GM19240 (cell line): Measurements from ENCODE around the gene FAM234B.

Source experiments
- DNase-seq: peaks from one replicate; pipeline ENCODE4 v3.0.0; 2011; ENCODE audit warnings: low spot score; ENCODE audit not compliant: insufficient read length

The FAM234B gene

DNA sequence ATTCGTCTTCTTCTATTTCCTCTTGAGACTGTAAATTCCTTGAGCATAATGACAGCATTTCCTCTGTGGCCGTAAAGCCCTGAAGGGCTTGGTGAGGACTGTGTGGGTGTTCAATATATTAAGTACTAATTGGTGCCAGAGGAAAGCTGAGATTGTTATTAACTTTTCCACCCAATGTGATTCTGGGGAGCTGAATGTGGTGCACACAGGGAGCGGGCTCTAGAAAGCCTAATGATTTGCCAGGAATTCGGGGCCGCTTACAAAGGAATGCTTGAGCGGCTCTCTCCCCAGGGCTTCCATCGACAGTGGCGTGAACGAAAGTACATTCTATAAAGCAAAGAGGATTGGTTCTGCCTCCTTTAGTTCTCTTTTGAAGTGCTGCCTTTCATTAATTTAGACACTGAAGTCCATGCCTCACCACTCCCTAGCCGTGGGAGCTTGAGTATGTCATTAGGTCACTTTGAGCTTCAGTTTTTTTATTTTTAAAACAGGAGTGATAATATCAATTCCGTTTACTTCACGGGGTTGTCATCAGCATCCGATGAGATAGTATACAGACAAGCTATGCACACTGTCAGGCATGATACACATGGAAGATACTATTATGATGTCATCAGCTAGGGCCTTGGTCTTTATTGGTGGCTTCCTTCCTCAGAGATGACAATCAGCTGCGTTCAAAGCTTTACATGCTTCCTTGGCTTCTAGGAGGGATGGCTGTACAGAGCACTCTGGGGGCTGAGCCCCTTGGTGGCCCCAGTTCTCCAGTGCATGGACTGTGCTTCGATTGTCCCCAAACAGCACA lies 70.3 kb downstream of the FAM234B start:
- no peak for DNase-seq

DNA sequence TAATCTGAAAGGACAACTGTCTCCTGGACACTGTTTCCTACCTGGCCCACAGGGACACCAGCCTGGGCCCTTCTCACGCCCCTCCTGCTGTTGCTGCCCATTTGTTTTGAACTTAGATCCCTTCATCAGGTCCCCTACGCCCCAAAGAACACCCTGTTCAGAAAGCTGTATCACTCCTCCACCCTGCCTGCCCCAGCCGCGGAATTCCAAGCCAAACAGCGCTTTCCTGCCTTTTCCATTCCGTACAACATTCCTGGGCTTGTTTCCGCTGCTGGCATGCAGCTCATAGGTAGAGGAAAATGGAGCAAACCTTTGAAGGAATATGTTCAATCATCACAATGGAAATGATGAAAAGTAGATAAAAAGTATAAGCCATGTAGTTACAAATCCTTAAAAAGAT lies 72.1 kb downstream of the FAM234B start:
- no peak for DNase-seq

DNA sequence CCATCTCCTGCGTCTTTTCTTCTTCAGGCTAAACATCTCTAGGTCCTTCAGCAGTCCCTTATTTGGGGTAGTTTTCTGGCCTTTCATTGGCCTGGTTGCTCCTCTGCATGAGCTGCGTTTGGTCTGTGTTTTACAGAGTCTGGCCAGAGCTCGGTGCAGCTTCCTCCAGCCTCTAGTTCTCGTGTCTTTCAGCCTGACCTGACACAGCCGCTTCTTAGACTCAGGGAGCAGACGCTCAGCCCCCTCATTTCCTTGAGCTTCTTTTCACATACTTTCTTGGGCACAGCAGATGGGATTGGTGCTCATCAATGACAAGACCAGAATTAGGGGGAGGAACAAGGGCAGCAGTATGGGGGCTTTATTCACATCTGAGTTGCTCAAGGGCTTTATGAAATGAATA lies 72.8 kb downstream of the FAM234B start:
- DNase-seq = no peak

GRCh38 chr12:13119826-13120225 lies 75.6 kb downstream of the FAM234B start:
- DNase-seq = no peak

- DNase-seq = no peak
These were observed 76.2 kb downstream of the FAM234B start for GRCh38 chr12:13120413-13120812.

DNA sequence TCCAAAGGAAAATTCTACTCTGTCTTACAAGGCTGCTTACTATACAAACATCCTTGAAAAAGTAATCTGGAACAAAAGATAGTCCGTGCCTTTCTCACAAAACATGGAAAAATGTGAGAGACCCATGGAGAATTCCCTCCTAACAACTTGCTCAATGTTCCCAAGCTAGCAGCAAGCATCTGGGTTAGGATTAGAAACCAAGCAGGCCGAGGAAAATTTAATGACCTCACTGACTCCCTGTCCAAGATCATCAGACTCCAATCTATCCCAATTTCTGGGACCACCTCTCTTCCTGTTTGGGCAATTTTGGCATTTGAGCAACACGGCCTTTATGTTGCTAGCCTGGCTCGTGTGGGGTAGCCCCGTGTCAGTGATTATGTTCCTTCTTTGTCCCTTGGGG lies 77.4 kb downstream of the FAM234B start:
- DNase-seq = no peak

- DNase-seq = no peak
These were observed 80.7 kb downstream of the FAM234B start for GRCh38 chr12:13124656-13125505.

- DNase-seq = no peak
These were observed 81.8 kb downstream of the FAM234B start for GRCh38 chr12:13125996-13126395.

DNA sequence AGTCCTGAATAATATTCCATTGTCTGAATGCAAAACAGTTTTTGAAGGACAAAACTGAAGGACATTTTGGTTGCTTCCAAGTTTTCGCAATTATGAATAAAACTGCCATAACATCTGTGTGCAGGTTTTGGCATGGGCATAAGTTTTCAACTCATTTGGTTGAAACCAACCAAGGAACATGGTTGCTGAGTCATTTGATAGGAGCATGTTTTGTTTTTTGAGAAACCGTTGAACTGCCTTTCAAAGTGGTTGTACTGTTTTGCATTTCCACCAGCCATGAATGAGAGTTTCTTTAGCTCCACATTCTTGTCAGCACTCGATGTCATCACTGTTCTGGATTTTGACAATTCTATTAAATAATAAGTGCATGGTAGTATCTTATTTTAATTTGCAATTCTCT lies 82.3 kb downstream of the FAM234B start:
- no peak for DNase-seq

- DNase-seq = no peak
These were observed 83.3 kb downstream of the FAM234B start for GRCh38 chr12:13127444-13127843.

DNA sequence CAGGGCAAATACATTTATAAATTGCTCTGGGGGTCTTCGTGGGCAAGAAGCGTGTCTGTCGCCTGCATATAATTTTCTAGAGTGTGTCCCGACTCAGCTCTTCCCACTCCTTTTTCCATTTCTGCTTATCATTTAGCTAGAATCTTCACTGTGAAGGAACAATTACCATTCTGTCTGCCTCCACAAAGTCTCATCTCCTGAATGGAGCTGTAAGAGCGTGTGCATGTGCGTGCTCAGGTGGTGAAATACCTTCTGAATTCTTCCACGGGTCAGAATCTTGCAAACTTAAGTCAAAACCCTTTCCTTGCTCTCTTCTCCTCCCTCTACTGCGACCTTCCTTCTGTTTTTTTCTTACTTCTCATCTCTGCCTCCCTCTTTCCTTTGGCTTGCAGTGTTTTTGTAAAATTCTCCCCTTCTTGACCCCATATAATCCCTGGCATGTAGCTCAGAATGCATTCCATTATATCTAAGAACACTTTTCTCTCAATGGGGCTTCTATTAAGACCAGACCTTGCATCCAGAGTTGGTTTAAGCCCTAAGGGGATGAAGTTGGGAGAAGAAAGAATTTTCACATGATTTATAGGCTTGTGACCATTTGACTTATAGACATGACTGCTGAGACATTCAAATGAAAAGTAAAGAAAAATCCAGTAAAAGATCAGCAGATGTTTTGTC lies 84.2 kb downstream of the FAM234B start:
- no peak for DNase-seq

DNA sequence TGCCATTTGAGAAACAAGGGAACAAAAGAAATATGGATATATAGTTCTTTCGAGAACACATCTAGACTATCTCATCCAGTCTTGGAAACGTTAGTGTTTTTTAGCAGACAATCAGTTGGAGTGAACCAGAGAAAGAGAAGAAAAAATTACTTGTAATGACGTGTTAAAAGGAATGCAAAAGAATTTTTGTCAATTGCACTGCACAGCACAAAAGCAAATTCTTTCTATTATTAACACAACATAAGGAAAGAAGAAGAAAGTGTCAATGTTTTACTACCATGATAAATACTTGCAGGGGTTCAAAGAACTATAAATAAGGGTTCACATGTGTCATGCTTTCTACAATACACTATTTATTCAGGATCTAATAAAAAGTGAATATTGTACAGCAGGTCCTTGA lies 86.8 kb downstream of the FAM234B start:
- no peak for DNase-seq
